GM18951 (cell line): ENCODE results near the gene CFAP74.
"Not testable (repeated sequence)": the region's sequence is repeated elsewhere in the genome, so short reads cannot be mapped to it uniquely, and the experiment has no call there.

Source experiments
- POLR2A ChIP-seq: IDR thresholded peaks from 4 replicates; pipeline ENCODE4 v1.6.1; 2011; ENCODE audit warnings: mild to moderate bottlenecking; ENCODE audit not compliant: insufficient read length, insufficient read depth; ENCODE audit errors: extremely low read depth
- in situ Hi-C: fragments of 300-500 bp; cut with MboI; formaldehyde crosslinking; loops from one replicate; pipeline ENCODE4 v1.12.0; 2022; ENCODE audit warnings: low sequenced_read_pairs, mixed read lengths, inconsistent platforms; ENCODE audit not compliant: unreplicated experiment

CFAP74 gene

DNA sequence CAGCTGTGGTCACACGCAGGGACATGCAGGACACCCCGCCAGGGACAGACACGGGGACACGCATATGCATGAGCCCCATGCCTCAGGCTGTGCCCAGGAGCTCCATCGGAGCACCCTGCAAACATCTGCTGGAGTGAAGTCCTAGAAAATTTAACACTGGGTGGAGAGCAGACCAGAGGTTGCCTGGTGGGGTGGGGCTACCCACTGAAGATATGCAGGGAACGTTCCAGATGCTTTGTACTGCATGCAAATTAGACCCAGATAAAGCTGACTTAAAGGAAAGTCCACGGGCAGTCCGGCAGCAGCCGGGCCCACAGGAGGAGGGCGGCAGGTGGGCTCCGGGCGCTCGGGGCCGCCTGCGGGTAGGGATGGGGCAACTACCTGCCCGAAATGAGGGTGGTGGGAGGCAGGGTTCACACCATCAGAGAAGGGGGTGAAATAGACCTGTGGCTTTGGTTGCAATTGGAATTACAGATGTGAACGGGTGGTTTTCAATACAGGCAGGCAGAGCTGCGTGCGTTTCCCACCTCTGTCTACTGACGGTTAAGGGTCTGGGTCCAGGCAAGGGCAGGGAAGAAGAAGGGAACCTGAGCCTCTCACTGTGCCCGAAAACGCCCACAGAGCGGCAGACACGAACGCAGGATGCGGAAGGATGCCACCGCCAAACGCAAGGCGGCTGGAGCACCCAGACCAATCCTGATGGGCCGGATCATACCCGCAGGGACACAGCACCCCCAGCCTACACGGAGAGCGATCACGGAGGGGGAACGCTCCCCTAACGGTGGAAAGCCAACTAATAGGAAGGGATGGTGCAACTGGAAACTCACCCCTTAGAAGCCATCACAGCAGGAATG is 21.0 kb downstream of the CFAP74 start:
- no peak for TF ChIP-seq POLR2A
- in situ Hi-C loops, result no loop called here

DNA sequence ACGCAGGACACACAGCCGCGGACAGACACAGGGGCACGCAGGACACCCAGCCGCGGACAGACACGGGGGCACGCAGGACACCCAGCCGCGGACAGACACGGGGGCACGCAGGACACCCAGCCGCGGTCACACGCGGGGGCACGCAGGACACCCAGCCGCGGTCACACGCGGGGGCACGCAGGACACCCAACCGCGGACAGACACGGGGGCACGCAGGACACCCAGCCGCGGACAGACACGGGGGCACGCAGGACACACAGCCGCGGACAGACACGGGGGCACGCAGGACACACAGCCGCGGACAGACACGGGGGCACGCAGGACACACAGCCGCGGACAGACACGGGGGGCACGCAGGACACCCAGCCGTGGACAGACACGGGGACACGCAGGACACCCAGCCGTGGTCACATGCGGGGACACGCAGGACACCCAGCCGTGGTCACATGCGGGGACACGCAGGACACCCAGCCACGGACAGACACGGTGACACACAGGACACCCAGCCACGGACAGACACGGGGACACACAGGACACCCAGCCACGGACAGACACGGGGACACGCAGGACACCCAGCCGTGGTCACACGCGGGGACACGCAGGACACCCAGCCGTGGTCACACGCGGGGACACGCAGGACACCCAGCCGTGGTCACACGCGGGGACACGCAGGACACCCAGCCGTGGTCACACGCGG is 21.8 kb downstream of the CFAP74 start:
- in situ Hi-C loops, result not testable (repeated sequence)

DNA sequence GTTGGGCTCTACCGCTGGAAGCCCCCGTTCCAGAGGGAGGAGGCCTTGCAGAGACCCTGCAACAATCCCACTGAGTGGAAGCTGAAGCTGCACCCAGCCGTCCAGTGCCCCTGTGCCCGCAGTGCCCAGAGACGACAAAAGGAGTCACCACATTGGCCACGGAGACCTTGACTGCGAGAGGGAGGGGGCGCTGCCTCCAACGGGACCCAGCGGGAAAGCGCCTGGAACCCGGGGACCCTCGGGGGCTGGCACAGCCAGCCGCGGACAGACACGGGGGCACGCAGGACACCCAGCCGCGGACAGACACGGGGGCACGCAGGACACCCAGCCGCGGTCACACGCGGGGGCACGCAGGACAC is 22.5 kb downstream of the CFAP74 start:
- in situ Hi-C loops, result no loop called here
- no peak for TF ChIP-seq POLR2A

DNA sequence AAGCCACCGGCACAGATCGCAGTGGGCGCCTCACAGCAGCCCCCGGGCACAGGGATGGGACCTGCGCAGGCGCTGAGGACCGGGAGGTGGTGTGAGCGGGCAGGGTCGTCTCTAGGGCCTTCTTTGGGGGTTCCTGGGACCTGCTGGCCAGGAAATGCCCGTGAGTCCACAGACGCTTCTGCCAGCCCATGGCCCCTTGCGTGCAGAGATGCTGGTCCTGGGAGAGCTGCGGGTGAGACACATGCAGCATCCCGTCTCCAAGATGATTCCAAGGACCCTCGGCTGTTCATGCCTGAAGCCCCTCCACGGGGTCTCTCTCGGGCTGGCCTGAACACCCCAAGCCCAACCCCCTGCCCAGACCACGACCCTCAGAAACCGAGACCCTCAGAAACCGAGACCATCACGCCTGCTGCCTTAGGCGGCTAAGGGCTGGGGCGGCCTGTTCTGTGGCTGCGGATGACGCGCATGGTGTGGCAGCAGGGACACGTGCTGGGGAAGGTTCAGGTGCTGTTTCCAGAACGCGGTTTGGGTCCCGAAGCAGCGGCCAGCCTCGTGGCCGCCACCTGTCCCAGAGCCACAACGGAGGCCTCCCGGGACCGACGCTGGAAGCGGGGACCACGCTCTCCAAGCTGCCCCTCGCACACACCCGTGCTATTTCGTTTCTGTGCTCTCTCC is 23.0 kb downstream of the CFAP74 start:
- in situ Hi-C loops, result no loop called here

DNA sequence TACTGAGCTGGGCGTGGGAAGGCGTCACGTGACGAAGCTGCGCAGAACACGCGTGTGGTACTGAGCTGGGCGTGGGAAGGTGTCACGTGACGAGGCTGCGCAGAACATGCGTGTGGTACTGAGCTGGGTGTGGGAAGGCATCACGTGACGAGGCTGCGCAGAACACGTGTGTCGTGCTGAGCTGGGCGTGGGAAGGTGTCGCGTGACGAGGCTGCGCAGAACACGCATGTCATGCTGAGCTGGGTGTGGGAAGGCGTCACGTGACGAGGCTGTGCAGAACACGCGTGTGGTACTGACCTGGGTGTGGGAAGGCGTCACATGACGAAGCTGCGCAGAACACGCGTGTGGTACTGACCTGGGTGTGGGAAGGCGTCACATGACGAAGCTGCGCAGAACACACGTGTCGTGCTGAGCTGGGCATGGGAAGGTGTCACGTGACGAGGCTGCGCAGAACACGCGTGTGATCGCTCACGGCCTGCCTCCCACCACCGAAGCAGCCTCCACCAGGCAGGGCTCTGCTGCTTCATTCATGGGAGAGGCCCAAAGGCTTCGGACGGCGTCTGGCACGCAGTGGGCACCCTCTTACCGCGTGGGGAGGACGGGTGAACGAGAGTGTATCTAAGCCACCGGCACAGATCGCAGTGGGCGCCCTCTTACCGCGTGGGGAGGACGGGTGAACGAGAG is 24.0 kb downstream of the CFAP74 start:
- TF ChIP-seq POLR2A, result no peak
- in situ Hi-C loops, result no loop called here

More for the DNA sequence above, 23.0 kb downstream of the CFAP74 start:
- no peak for TF ChIP-seq POLR2A

DNA sequence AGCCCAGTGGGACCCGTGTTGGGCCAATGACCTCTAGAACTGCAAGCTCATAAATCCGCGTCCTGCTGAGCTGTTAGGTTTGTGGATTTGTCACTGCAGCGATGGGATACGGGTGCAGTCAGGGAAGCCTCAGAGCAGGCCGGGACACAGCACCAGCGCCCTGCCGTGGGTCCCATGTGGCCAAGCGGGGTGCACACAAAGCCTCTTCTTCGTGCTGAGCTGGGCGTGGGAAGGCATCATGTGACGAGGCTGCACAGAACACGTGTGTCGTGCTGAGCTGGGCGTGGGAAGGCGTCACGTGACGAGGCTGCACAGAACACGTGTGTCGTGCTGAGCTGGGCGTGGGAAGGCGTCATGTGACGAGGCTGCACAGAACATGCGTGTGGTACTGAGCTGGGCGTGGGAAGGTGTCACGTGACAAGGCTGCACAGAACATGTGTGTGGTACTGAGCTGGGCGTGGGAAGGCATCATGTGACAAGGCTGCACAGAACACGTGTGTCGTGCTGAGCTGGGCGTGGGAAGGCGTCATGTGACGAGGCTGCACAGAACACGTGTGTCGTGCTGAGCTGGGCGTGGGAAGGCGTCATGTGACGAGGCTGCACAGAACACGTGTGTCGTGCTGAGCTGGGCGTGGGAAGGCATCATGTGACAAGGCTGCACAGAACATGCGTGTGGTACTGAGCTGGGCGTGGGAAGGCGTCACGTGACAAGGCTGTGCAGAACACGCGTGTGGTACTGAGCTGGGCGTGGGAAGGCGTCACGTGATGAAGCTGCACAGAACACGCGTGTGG is 24.7 kb downstream of the CFAP74 start:
- in situ Hi-C loops, result not testable (repeated sequence)

DNA sequence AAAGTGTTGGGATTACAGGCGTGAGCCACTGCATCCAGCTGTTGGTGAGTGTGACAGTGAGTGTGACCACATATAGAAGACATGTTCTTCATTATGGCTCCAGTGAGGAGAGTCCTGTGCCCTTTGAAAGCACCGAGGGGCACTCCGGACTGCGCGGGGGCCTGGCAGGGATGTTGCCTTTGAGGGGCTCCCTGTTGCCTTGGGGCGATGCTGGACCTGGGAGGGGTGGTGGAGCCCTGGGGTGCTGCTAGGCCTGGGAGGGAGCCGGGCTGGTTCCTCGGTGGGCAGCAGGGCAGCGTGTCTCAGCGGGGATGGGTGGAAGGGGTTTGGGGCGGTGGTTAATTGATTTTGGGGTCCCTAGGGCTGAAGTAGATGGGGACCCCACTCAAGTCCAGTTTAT is 25.5 kb downstream of the CFAP74 start:
- in situ Hi-C loops, result no loop called here
- TF ChIP-seq POLR2A, result no peak

DNA sequence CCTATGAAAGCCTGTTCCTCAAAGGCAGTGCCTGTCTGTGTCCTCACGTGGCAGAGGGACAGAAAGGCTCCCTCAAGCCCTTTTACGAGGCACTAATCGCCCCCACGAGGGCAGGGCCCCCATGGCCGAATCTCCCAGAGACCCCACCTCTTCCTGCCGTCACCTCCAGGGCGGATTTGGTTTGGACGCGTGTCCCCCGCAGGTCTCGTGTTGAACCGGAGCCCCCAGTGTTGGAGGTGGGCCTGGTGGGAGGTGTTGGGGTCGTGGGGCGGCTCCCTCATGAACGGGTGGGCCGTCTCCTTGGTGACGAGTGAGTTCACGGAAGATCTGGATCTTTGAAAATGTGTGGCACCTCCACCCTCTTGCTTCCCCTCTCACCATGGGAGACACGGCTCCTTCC is 27.6 kb downstream of the CFAP74 start:
- in situ Hi-C loops, result no loop called here
- TF ChIP-seq POLR2A, result no peak

DNA sequence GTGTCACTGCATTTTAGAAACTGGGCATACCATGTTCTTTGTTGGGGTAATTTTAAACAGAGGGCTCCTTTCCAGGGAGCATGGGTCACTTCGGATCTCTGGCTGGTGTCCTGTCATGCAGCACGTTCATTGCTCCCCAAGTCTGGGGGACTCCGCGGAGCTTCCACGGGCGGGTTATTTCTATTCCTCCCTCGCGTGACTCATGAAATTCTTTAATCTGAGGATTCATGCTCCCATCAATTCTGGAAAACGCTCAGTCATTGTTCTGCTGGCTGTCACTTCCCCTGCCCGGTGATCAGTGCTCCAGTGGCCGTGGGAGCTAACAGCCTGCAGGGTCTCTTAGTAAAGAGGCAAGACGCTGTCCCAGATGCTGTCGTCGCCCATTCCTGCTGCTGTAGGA is 28.1 kb downstream of the CFAP74 start:
- in situ Hi-C loops, result no loop called here
- no peak for TF ChIP-seq POLR2A

DNA sequence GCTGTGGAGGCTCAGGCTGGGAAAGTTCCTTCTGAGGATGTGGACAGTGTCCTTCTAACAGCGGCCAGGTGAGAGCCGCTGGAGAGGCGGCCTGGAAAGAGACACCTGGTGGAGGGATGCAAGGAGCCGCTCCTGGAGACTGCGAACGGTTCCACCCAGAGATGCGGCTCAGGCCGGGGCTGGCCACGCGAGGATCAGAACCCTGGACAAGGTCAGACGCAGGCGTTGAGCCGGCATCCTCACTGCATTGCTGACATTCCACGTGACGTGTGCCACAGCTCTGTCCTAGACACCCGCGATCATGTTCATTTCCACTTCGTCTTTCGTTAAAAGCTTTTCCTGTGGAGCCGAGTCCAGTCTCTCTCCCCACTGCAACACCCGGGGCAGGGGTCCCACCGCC is 28.8 kb downstream of the CFAP74 start:
- in situ Hi-C loops, result no loop called here
- TF ChIP-seq POLR2A, result no peak

DNA sequence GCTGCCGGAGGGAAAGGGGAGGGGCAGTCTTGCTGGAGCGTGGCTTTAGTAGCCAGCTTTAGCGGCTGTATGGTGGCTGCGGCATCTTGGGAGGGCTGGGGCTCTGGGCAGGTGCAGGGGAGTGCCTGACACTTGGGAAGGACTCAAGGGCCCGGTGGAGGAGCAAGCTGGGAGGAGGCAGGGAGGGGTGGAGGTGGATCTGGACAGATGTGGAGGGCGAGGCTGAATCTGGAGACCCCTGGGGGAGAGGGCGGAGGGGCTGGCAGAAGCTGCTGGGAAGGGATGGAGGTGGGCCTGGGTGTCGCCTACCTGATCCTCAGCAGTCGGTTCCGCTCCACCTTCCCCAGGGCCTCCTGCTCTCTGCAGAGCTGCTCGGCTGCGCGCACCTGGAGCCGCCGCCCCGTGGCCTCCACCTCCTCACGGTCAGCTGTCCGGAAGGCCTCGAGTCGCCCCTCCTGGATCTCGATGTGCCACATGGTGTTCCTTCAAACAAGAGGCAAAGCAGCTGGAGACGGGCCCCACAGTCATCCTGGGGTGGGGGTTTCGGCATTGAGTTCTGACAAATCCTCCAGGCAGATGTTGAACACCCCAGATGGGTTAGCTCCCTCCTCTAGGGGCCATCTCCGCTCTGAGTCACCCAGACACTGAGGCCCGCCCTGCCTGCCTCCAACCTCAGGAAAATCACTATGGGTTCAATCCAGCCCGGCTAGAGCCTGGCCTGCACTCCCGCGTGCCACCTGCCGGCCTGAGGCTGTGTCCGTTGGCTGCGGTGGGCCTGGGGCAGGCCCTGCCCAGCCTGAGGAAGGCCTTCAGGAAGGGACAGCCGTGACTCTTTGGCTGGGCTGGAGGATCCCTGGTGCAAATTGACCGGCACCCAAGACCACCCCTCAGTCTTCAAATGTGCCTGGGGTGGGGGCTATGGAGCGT is 29.6 kb downstream of the CFAP74 start:
- no peak for TF ChIP-seq POLR2A
- in situ Hi-C loops, result no loop called here
